HG03521 (cell line): Measurements from ENCODE around the gene MAMLD1.

Experiments
- ATAC-seq: cut with Tn5 transposase; IDR thresholded peaks from one replicate; pipeline ENCODE4 v1.9.1; 2021; ENCODE audit warnings: mild to moderate bottlenecking, moderate library complexity; ENCODE audit not compliant: unreplicated experiment

The MAMLD1 gene

GRCh38 chrX:150355913-150356312 is 7.2 kb upstream of the MAMLD1 start:
- no peak for ATAC-seq

GRCh38 chrX:150357790-150358189 is 5.3 kb upstream of the MAMLD1 start:
- no peak for ATAC-seq

GRCh38 chrX:150358651-150359050 is 4.5 kb upstream of the MAMLD1 start:
- no peak for ATAC-seq

GRCh38 chrX:150360331-150360730 is 2.8 kb upstream of the MAMLD1 start:
- ATAC-seq, result no peak

- no peak for ATAC-seq
Observed at GRCh38 chrX:150361070-150361776, 1.9 kb upstream of the MAMLD1 start.

- ATAC-seq, result no peak
Observed at GRCh38 chrX:150361777-150362351, 1.3 kb upstream of the MAMLD1 start.

- no peak for ATAC-seq
Observed at GRCh38 chrX:150363561-150364346, 637 bp downstream of the MAMLD1 start.

GRCh38 chrX:150364347-150365050 is 1.4 kb downstream of the MAMLD1 start:
- ATAC-seq, result no peak

- no peak for ATAC-seq
Observed at GRCh38 chrX:150365051-150365989, 2.2 kb downstream of the MAMLD1 start.

GRCh38 chrX:150365990-150366911 is 3.1 kb downstream of the MAMLD1 start:
- no peak for ATAC-seq

- ATAC-seq, result no peak
Observed at GRCh38 chrX:150366951-150367545, 3.9 kb downstream of the MAMLD1 start.

- ATAC-seq, result no peak
Observed at GRCh38 chrX:150370589-150371312, 7.6 kb downstream of the MAMLD1 start.

- no peak for ATAC-seq
Observed at GRCh38 chrX:150371877-150372276, 8.8 kb downstream of the MAMLD1 start.

GRCh38 chrX:150372280-150372679 is 9.2 kb downstream of the MAMLD1 start:
- no peak for ATAC-seq

GRCh38 chrX:150372756-150373155 is 9.6 kb downstream of the MAMLD1 start:
- no peak for ATAC-seq

- ATAC-seq, result no peak
Observed at GRCh38 chrX:150375243-150375770, 12.2 kb downstream of the MAMLD1 start.

GRCh38 chrX:150377005-150377404 is 13.9 kb downstream of the MAMLD1 start:
- no peak for ATAC-seq

- ATAC-seq, result no peak
Observed at GRCh38 chrX:150405006-150405405, 41.9 kb downstream of the MAMLD1 start.
